ENCODE results near the gene BHLHE40. TPM values are rescaled to one million over a fixed set of nuclear protein-coding genes. Genes with fewer than 3 reads are reported as not detected.

The BHLHE40 gene
- total and polyA plus RNA-seq, 10 of the 15 experiments (the other 5 are each of a cell fraction or from before 2014, with no cell fraction given), result 25.2 to 106 (median 51.4) TPM

DNA sequence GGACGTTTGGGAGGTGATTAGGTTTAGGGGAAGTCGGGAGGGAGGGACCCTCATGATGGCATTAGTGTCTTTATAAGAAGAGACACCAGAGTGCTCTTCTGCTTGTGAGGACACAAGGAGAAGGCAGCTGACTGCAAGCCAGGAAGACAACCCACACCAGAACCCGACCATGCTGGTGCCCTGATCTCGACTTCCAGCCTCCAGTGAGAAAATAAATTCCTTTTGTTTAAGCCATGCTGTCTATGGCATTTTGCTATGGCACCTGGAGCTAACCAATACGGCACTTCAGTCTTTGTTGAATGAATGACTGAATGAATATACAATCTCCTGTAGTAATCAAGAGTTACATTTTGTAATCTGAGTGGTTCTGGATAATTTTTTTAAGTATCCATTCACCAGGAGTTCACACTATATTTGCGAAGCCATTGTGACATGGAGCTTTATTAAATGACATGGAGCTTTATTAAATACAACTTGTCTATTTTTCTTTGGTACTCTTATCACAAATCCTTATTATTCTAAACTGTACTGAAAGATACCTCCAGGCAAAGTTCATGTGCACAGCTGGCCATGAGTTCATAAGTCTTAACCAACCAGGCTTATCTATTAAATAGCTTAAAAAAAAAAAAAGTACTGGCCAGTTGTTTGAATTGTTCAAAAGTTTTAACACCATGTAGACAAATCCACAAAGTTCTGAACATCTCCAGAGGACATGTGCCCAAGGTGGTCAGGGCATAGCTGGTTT is 24.8 kb upstream of the BHLHE40 start (continued):
- TF ChIP-seq, protein P1, sequence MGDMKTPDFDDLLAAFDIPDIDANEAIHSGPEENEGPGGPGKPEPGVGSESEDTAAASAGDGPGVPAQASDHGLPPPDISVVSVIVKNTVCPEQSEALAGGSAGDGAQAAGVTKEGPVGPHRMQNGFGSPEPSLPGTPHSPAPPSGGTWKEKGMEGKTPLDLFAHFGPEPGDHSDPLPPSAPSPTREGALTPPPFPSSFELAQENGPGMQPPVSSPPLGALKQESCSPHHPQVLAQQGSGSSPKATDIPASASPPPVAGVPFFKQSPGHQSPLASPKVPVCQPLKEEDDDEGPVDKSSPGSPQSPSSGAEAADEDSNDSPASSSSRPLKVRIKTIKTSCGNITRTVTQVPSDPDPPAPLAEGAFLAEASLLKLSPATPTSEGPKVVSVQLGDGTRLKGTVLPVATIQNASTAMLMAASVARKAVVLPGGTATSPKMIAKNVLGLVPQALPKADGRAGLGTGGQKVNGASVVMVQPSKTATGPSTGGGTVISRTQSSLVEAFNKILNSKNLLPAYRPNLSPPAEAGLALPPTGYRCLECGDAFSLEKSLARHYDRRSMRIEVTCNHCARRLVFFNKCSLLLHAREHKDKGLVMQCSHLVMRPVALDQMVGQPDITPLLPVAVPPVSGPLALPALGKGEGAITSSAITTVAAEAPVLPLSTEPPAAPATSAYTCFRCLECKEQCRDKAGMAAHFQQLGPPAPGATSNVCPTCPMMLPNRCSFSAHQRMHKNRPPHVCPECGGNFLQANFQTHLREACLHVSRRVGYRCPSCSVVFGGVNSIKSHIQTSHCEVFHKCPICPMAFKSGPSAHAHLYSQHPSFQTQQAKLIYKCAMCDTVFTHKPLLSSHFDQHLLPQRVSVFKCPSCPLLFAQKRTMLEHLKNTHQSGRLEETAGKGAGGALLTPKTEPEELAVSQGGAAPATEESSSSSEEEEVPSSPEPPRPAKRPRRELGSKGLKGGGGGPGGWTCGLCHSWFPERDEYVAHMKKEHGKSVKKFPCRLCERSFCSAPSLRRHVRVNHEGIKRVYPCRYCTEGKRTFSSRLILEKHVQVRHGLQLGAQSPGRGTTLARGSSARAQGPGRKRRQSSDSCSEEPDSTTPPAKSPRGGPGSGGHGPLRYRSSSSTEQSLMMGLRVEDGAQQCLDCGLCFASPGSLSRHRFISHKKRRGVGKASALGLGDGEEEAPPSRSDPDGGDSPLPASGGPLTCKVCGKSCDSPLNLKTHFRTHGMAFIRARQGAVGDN (IDR thresholded peaks at IDR 0.05), result no peak
- TF ChIP-seq, protein P2, sequence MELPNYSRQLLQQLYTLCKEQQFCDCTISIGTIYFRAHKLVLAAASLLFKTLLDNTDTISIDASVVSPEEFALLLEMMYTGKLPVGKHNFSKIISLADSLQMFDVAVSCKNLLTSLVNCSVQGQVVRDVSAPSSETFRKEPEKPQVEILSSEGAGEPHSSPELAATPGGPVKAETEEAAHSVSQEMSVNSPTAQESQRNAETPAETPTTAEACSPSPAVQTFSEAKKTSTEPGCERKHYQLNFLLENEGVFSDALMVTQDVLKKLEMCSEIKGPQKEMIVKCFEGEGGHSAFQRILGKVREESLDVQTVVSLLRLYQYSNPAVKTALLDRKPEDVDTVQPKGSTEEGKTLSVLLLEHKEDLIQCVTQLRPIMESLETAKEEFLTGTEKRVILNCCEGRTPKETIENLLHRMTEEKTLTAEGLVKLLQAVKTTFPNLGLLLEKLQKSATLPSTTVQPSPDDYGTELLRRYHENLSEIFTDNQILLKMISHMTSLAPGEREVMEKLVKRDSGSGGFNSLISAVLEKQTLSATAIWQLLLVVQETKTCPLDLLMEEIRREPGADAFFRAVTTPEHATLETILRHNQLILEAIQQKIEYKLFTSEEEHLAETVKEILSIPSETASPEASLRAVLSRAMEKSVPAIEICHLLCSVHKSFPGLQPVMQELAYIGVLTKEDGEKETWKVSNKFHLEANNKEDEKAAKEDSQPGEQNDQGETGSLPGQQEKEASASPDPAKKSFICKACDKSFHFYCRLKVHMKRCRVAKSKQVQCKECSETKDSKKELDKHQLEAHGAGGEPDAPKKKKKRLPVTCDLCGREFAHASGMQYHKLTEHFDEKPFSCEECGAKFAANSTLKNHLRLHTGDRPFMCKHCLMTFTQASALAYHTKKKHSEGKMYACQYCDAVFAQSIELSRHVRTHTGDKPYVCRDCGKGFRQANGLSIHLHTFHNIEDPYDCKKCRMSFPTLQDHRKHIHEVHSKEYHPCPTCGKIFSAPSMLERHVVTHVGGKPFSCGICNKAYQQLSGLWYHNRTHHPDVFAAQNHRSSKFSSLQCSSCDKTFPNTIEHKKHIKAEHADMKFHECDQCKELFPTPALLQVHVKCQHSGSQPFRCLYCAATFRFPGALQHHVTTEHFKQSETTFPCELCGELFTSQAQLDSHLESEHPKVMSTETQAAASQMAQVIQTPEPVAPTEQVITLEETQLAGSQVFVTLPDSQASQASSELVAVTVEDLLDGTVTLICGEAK (IDR thresholded peaks at IDR 0.05; ENCODE audit: borderline replicate concordance), result no peak
- TF ChIP-seq EED (IDR thresholded peaks at IDR 0.05; ENCODE audit: low read depth) (no peak), EZH2 (IDR thresholded peaks at IDR 0.05; ENCODE audit: borderline replicate concordance, control insufficient read depth, low read depth, low read length) (no peak), SP1 (IDR thresholded peaks at IDR 0.05; ENCODE audit: low read depth, low read length) (no peak), NR2C1 (IDR thresholded peaks at IDR 0.05) (no peak), RB1 (IDR thresholded peaks at IDR 0.05; ENCODE audit: borderline replicate concordance) (no peak), KDM1A (IDR thresholded peaks at IDR 0.05; ENCODE audit: borderline replicate concordance) (no peak), POLR2AphosphoS5 (IDR thresholded peaks at IDR 0.05; ENCODE audit: low read length) (no peak), DPF2 (IDR thresholded peaks at IDR 0.05) (no peak)

Measured in GM12878 (cell line).